Stimulated activated CD4-positive, alpha-beta T cell treated with anti-CD3 and anti-CD28 coated beads, TNF-alpha, amount 100 ng/mL, for 4 hours (primary cell): ENCODE measurements around the gene RAD52.
"Not testable (repeated sequence)": the region's sequence is repeated elsewhere in the genome, so short reads cannot be mapped to it uniquely, and the experiment has no call there.

Source experiments
- DNase-seq, 3 experiments: peaks; one replicate each; pipeline ENCODE4 v3.0.0-alpha.2; 2020; ENCODE audit warnings: low read depth in 3 of 3

RAD52 gene

GRCh38 chr12:967641-968040, 18.1 kb upstream of the RAD52 start:
- no peak for DNase-seq

GRCh38 chr12:966724-967123, 17.2 kb upstream of the RAD52 start:
- DNase-seq = no peak

GRCh38 chr12:958588-959123, 9.2 kb upstream of the RAD52 start:
- no peak for DNase-seq

- DNase-seq = no peak
Observed at GRCh38 chr12:955939-956338, 6.4 kb upstream of the RAD52 start.

GRCh38 chr12:954741-955140, 5.2 kb upstream of the RAD52 start:
- no peak for DNase-seq

- no peak for DNase-seq
Observed at GRCh38 chr12:953776-954175, 4.3 kb upstream of the RAD52 start.

GRCh38 chr12:951176-951575, 1.7 kb upstream of the RAD52 start:
- no peak for DNase-seq

- DNase-seq = no peak
Observed at GRCh38 chr12:948238-948637, 1.3 kb downstream of the RAD52 start.

- no peak for DNase-seq
Observed at GRCh38 chr12:946631-947030, 2.9 kb downstream of the RAD52 start.

GRCh38 chr12:946212-946611, 3.3 kb downstream of the RAD52 start:
- no peak for DNase-seq

GRCh38 chr12:944211-944610, 5.3 kb downstream of the RAD52 start:
- no peak for DNase-seq

GRCh38 chr12:943051-943450, 6.4 kb downstream of the RAD52 start:
- no peak for DNase-seq

- no peak for DNase-seq
Observed at GRCh38 chr12:938810-939209, 10.7 kb downstream of the RAD52 start.

GRCh38 chr12:936377-937345, 12.8 kb downstream of the RAD52 start:
- DNase-seq = no peak

- DNase-seq = not testable (repeated sequence)
Observed at GRCh38 chr12:935891-936290, 13.6 kb downstream of the RAD52 start.

GRCh38 chr12:931591-931990, 17.9 kb downstream of the RAD52 start:
- DNase-seq = no peak

GRCh38 chr12:931060-931459, 18.4 kb downstream of the RAD52 start:
- DNase-seq = no peak

GRCh38 chr12:926641-927040, 22.9 kb downstream of the RAD52 start:
- no peak for DNase-seq

GRCh38 chr12:922285-922684, 27.2 kb downstream of the RAD52 start:
- DNase-seq = no peak

- no peak for DNase-seq
Observed at GRCh38 chr12:920676-921075, 28.8 kb downstream of the RAD52 start.

- no peak for DNase-seq
Observed at GRCh38 chr12:916712-917445, 32.6 kb downstream of the RAD52 start.

- no peak for DNase-seq
Observed at GRCh38 chr12:916240-916639, 33.3 kb downstream of the RAD52 start.

- DNase-seq = no peak
Observed at GRCh38 chr12:915090-915489, 34.4 kb downstream of the RAD52 start.
